Ovary (tissue), 3 donors: Measurements from ENCODE around the gene COA3.

Experiments
- POLR2A ChIP-seq: fragments of 450-650 bp; IDR thresholded peaks from one replicate; pipeline ENCODE4 v1.6.1; 2017; ENCODE audit warnings: antibody characterized with exemption, mild to moderate bottlenecking, moderate library complexity
- TF ChIP-seq, protein P1 (sequence below), 3 donors: fragments of 450-650 bp in 2 of 3; fragments of 200-600 bp in 1 of 3; IDR thresholded peaks; one replicate each; pipeline versions ENCODE4 v1.5.1 to v1.8.0; 2016 to 2022; ENCODE audit warnings: antibody characterized with exemption in 3 of 3, mild to moderate bottlenecking in 1 of 3
- donor health status: DM: no; HTN: no; CAD: no.

DNA sequence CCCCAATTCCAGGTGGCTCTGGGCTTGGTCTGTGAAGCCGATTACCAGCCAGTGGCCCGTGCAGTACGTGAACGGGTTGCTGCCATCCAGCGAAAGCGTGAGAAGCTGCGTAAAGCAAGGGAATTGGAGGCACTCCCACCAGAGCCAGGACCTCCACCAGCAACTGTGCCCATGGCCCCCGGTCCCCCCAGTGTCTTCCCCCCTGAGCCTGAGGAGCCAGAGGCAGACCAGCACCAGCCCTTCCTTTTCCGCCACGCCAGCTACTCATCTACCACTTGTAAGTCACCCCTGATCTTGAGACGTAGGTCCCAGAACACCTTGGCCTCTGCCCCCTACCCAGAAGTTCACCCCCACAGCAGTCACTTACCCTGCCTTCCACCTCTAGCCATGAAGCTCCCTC lies 11.2 kb downstream of the COA3 start:
- no peak for TF ChIP-seq POLR2A
- TF ChIP-seq, protein P1, sequence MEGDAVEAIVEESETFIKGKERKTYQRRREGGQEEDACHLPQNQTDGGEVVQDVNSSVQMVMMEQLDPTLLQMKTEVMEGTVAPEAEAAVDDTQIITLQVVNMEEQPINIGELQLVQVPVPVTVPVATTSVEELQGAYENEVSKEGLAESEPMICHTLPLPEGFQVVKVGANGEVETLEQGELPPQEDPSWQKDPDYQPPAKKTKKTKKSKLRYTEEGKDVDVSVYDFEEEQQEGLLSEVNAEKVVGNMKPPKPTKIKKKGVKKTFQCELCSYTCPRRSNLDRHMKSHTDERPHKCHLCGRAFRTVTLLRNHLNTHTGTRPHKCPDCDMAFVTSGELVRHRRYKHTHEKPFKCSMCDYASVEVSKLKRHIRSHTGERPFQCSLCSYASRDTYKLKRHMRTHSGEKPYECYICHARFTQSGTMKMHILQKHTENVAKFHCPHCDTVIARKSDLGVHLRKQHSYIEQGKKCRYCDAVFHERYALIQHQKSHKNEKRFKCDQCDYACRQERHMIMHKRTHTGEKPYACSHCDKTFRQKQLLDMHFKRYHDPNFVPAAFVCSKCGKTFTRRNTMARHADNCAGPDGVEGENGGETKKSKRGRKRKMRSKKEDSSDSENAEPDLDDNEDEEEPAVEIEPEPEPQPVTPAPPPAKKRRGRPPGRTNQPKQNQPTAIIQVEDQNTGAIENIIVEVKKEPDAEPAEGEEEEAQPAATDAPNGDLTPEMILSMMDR (IDR thresholded peaks at IDR 0.05), result no peak
